ENCODE data around the gene ADK. TPM values are rescaled to one million over a fixed set of nuclear protein-coding genes. Genes with fewer than 3 reads are reported as not detected.
A peak's percentile ranks its signal among the peaks of the same experiment; 100 is the strongest.

Gene ADK
- total RNA-seq, 1 donor from 2014 or later, result 28.5 TPM

DNA sequence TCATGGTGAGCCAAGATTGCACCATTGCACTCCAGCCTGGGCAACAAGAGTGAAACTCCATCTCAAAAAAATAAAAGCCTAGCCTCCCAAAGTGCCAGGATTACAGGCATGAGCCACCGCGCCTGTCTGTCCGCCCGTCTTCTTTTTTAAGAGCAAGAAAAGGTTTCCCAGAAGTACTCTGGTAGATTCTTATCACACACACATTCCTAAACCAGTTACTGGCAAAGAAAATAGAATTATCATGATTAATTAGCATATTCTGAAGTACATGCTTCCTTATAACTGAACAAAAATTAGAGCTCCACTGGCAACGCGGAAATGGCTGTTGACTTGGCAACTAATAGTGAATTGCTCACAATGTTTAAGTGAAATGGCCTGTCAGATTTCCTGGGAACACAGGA lies 87.0 kb downstream of the ADK start:
- no peak overlapping the region for H3K4me3 Mint-ChIP-seq
- H3K4me1 Mint-ChIP-seq (ENCODE audit: unreplicated experiment), result peaks cover 9% of the 10 kb centered on the region
- H3K27ac Mint-ChIP-seq, result peak overlapping the region; percentile 61
- TF ChIP-seq, protein P1, sequence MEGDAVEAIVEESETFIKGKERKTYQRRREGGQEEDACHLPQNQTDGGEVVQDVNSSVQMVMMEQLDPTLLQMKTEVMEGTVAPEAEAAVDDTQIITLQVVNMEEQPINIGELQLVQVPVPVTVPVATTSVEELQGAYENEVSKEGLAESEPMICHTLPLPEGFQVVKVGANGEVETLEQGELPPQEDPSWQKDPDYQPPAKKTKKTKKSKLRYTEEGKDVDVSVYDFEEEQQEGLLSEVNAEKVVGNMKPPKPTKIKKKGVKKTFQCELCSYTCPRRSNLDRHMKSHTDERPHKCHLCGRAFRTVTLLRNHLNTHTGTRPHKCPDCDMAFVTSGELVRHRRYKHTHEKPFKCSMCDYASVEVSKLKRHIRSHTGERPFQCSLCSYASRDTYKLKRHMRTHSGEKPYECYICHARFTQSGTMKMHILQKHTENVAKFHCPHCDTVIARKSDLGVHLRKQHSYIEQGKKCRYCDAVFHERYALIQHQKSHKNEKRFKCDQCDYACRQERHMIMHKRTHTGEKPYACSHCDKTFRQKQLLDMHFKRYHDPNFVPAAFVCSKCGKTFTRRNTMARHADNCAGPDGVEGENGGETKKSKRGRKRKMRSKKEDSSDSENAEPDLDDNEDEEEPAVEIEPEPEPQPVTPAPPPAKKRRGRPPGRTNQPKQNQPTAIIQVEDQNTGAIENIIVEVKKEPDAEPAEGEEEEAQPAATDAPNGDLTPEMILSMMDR (conservative IDR thresholded peaks at IDR 0.05), result no peak
- no peak for DNase-seq (ENCODE audit: extremely low spot score, unreplicated experiment)
- no peaks in the 10 kb centered on the region for H3K27me3 Mint-ChIP-seq
- no peaks in the 10 kb centered on the region for H3K9me3 Mint-ChIP-seq
- peaks cover 5% of the 10 kb centered on the region for H3K36me3 Mint-ChIP-seq

DNA sequence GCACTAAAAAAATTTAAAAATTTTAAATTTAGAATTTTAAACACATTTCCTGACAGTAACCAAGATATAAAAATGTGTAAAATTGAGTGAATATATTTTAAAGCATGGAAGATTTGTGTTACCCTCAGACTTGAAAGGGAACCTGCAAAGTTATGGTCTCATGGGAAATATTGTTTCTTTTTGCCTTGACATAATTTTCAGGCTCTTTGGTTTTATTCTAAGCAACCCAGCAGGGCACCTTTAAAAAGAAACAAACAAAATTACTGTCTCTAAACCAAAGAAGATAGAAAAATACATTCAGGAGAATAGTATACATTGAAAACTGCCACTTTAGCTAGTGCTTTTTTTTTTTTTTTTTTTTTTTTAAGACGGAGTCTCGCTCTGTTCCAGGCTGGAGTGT lies 87.5 kb downstream of the ADK start:
- H3K27me3 Mint-ChIP-seq, result no peaks in the 10 kb centered on the region

DNA sequence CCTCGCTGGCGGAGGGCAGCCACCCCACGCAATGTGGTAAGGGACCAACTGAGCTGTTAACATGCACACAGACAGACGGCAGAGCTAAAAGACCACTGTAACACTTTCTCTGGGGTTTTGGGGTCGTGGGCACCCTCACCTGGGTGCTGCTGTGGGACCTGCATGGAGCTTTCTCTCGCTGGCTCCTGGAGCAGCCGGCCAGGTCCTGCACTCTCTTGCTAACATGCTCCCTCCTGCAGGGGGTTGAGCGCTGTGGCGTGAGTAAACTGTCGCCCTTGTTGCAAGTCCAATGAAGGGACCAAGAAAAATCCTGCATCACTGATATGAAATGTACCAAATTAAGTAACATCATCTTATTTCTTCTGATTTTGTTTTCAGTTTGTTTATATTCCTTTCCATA lies 92.0 kb downstream of the ADK start:
- no peak overlapping the region for H3K4me3 Mint-ChIP-seq
- H3K36me3 Mint-ChIP-seq, result peaks cover 6% of the 10 kb centered on the region
- no peaks in the 10 kb centered on the region for H3K9me3 Mint-ChIP-seq

More for the DNA sequence above, 87.5 kb downstream of the ADK start:
- no peak for DNase-seq (ENCODE audit: extremely low spot score, unreplicated experiment)
- Mint-ChIP-seq H3K4me1 (ENCODE audit: unreplicated experiment) (peaks cover 7% of the 10 kb centered on the region), H3K9me3 (no peaks in the 10 kb centered on the region), H3K27ac (no peak overlapping the region), H3K4me3 (no peak overlapping the region), H3K36me3 (peaks cover 6% of the 10 kb centered on the region)
- TF ChIP-seq, protein P1 (conservative IDR thresholded peaks at IDR 0.05), result no peak

DNA sequence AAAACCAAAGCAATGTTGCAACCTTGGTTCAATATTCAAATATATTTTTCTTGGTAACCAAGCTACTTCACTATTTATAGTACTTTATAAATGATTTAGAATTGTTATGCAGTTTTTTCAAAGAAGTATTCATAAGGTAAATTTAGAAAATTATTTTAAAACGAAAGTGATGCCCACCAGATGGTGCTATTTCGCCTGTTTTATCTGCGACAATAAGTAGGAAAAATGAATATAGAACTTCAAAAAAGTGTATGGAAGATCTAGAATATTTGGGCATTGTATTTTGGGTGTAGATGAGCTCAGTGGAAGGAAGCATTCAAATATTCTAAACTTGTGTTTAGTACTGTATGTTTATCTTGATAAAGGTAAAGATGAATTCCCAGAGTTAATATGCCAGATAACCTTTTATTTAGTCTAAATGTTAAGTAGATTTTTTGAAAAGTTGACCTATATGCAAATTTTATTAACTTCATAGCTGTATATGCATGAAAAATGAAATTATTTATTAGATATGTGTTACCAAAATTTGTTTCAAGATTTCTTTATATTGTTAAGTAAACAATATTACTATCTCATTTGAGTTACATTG lies 93.2 kb downstream of the ADK start:
- Mint-ChIP-seq H3K27ac (no peak overlapping the region), H3K9me3 (no peaks in the 10 kb centered on the region), H3K27me3 (no peaks in the 10 kb centered on the region), H3K36me3 (peaks cover 6% of the 10 kb centered on the region), H3K4me3 (no peak overlapping the region), H3K4me1 (ENCODE audit: unreplicated experiment) (peaks cover 4% of the 10 kb centered on the region)
- DNase-seq (ENCODE audit: extremely low spot score, unreplicated experiment), result no peak
- TF ChIP-seq, protein P1 (conservative IDR thresholded peaks at IDR 0.05), result peak; percentile 83

More for the DNA sequence above, 92.0 kb downstream of the ADK start:
- H3K27ac Mint-ChIP-seq, result no peak overlapping the region
- TF ChIP-seq, protein P1 (conservative IDR thresholded peaks at IDR 0.05), result no peak
- no peak for DNase-seq (ENCODE audit: extremely low spot score, unreplicated experiment)
- H3K27me3 Mint-ChIP-seq, result no peaks in the 10 kb centered on the region
- H3K4me1 Mint-ChIP-seq (ENCODE audit: unreplicated experiment), result peaks cover 6% of the 10 kb centered on the region

DNA sequence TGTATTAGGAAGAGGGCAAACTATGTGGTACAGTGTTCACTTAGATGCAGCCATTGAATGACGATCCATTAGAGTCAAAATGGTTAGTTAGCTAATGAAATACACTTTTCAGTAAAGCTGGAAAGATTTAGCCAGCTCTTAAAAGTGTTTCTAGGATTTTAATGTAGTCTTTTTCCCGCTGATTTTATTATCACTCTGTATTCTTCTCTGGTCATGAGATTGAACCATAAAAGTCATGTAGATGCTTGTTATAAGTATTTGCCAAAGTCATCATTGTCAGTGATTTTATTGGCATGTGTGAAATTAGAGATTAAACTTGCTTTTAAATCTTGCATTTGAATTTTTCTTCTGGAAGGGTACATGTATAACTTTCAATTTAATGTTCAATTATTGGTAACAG lies 93.8 kb downstream of the ADK start:
- Mint-ChIP-seq H3K4me1 (ENCODE audit: unreplicated experiment) (peaks cover 4% of the 10 kb centered on the region), H3K9me3 (no peaks in the 10 kb centered on the region), H3K27me3 (no peaks in the 10 kb centered on the region), H3K36me3 (peaks cover 6% of the 10 kb centered on the region), H3K4me3 (no peak overlapping the region), H3K27ac (no peak overlapping the region)
- no peak for DNase-seq (ENCODE audit: extremely low spot score, unreplicated experiment)
- TF ChIP-seq, protein P1 (conservative IDR thresholded peaks at IDR 0.05), result no peak
